Epithelial cell of esophagus (primary cell): ENCODE data around the gene IGFBP5.
A peak's percentile ranks its signal among the peaks of the same experiment; 100 is the strongest.

Experiments
- DNase-seq: peaks from one replicate; pipeline ENCODE4 v3.0.0; 2010; ENCODE audit warnings: low read depth
- H3K4me3 ChIP-seq: 2 replicates; pipeline ENCODE4 v1.5.1; 2011; ENCODE audit warnings: mild to moderate bottlenecking, low read length, control low read depth
- CTCF ChIP-seq: IDR thresholded peaks from 2 replicates; pipeline ENCODE4 v1.5.1; 2011; ENCODE audit warnings: low read depth, mild to moderate bottlenecking, low read length, control low read depth, inconsistent platforms; ENCODE audit not compliant: insufficient read depth; ENCODE audit errors: missing control alignments

IGFBP5 gene

GRCh38 chr2:216716109-216716508 lies 20.8 kb upstream of the IGFBP5 start:
- no peak overlapping the region for H3K4me3 ChIP-seq
- no peak for DNase-seq
- no peak for TF ChIP-seq CTCF

- no peak for DNase-seq
- H3K4me3 ChIP-seq, result no peak overlapping the region
- no peak for TF ChIP-seq CTCF
Observed at GRCh38 chr2:216715402-216715974, 20.1 kb upstream of the IGFBP5 start.

- peak; percentile 64 for DNase-seq
- no peak overlapping the region for H3K4me3 ChIP-seq
- TF ChIP-seq CTCF, result no peak
Observed at GRCh38 chr2:216714376-216714775, 19.0 kb upstream of the IGFBP5 start.

GRCh38 chr2:216713691-216714336 lies 18.5 kb upstream of the IGFBP5 start:
- H3K4me3 ChIP-seq, result no peak overlapping the region
- TF ChIP-seq CTCF, result no peak
- DNase-seq, result peak; percentile 97

- TF ChIP-seq CTCF, result no peak
- H3K4me3 ChIP-seq, result no peak overlapping the region
- no peak for DNase-seq
Observed at GRCh38 chr2:216711348-216711747, 16.0 kb upstream of the IGFBP5 start.

- H3K4me3 ChIP-seq, result no peak overlapping the region
- no peak for TF ChIP-seq CTCF
- no peak for DNase-seq
Observed at GRCh38 chr2:216710551-216711301, 15.4 kb upstream of the IGFBP5 start.
